Ecto neural progenitor cell (in vitro differentiated cells): ENCODE data around the gene NUDT16L1.

Source experiments
- DNase-seq: peaks from one replicate; pipeline ENCODE4 v3.0.0-alpha.2; 2018; ENCODE audit warnings: low spot score

NUDT16L1 gene

DNA sequence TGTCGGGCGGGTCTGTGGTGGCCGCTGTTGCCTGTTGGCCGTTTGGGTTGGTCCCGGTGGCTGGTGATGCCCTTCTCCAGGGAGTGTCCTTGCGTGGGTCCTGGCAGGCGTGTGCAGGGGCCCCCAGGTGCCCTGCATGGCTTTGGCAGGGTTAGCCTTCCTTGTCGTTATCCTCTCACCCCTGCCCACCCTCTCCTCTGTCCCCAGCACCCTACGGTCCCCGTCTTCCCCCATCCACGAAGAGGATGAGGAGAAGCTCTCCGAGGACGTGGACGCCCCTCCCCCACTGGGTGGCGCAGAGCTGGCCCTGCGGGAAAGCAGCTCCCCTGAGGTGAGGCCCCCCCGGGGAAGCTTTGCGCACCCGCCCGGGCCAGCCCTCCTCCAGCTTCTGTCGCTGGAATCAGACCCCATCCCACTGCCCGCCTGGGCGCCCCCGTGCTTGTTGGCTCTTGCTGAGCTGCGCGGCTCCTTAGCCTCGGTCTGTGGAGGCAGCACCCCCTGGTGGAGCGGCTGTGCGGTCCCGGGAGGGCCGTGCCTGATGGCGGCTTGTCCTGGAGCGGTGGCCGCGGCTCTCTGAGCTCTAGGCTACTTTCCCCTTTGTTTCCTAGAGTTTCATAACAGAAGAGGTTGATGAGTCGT, 10.6 kb upstream of the NUDT16L1 start:
- DNase-seq = peak; percentile 81

DNA sequence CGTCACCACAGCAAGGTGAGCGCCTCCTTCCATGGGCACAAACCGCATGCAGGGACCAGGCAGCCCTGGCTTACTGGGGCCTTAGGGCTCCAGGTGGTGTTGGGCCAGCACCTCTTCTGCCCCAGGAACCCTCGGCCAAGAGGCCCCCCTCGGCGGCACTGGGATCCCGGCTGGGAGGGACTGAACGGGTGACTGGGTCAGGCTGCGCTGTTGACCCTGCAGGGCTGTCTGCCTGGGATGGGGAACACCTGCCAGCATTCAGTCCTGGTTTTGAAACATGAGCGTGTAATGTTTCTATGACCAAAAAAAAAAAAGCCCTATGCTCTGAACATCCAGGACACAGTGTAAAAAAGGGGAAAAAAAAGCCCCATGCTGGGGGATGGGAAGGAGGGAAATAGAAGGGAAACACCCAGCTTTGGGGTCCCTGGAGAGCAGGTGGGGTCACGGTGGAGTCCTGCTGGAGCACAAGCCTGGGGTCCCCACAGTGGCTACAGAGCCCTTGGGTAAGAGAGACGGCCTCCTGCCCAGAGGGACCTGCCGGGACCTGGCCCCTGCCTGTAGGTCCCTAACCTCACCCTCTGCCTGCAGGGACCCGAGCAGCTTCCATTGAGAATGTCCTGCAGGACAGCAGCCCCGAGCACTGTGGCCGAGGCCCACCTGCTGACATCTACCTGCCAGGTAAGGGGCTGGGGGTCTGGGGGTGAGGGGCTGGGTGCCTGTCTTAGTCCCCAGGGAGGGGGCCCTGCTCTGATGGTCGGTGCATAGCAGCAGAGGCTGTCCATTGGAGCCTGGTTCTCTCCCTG, 9.9 kb upstream of the NUDT16L1 start:
- no peak for DNase-seq

DNA sequence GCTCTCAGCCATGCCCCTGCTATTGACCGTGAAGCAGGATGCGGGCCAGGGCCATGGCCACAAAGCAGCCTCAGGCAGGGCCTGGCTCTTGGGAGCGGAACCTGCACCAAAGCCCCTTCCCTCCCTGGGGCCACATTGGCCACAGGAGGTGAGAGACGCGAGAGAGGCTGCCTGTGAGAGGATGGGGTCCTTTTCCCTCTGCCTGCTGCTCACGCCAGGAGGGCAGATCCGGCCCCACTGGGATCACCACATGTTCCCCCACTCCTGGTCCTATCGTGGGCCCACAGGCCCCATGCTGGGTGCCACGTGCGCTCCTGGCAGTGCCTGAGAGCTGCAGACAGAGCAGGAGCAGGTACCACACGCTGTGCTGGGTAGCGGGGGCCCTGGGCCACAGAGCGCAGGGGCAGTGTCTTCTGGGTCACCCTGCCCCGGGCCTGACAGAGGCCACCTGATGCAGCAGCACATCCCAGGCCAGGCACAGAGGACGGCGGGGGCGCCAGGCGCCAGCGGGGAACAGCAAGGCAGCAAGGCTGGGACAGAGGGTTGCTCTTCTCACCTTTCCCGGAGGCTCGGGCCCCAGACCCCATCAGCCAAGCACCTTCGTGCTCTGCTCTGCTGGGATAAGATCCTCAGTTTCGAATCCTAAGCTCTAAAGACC, 9.2 kb upstream of the NUDT16L1 start:
- no peak for DNase-seq

DNA sequence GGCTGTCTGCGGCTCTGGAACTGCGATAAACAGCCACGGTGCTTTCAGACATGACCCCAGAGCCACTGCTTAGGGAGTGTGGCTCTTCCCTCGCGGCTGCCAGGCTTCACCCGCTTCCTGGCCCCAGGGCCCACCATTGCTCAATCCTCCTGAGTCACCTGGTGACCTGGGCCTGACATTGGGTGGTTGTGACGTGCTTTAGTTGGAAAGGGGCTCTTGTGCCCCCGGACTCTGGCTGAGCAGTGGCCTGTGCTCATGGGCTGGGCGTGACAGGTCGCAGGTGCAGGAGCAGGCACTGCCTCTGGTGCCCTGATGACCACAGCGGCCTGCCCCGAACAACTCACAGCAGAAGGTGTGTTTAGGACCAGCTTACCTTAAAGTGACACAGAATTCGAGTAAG, 8.6 kb upstream of the NUDT16L1 start:
- no peak for DNase-seq

DNA sequence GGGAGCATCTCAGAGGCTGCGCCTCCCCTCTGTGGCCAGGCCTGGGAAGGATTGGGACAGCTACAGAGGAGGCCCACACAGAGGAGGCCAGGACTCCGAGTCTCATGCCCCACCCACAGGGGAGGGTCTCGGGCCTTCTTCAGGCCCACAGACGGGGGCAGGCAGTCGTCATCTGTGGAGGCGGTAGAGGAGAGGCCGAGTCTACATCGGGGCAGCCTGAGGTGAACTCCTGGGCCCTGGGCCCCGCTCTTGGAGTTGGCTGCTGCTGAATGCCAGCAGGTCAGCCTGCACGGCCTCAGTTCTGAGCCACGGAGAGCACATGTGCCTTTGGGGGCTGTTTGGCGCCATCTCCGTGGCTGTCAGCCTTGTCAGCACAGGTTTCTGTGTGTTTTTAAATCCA, 8.1 kb upstream of the NUDT16L1 start:
- no peak for DNase-seq

DNA sequence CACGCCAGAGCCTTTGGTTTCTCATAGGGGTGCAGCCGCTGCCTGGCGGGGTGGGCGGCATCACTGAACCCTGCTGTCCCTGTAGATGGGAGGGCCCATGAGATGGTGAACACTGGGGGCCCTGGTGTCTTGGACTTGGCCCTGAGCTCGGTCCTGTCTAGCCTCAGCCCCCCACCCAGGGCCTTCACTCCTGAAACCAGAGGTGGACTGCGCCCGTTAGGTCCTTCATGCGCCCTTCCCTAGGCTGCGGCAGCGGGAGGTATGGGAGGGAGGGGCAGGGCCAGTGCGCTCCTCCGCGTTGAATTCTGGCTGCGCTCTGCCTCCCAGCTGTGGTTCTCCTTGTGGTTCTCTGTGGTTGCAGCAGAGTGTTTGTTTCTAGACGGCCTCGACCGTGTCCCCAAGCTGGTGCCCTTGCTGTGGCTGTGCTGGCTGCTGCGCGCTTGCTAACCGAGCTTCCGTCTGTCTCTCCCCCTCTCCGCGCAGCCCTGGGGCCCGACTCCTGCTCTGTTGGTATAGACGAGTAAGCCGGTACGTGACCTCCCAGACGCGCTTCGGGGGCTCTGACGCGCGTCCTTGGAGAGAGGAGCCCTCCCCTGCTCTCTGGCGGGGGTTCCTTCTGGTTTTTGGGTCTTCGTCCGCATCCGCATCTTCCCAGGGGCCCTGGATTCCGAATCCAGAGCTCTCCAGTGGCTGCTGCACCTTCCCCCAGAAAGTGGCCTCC, 7.4 kb upstream of the NUDT16L1 start:
- DNase-seq = no peak

DNA sequence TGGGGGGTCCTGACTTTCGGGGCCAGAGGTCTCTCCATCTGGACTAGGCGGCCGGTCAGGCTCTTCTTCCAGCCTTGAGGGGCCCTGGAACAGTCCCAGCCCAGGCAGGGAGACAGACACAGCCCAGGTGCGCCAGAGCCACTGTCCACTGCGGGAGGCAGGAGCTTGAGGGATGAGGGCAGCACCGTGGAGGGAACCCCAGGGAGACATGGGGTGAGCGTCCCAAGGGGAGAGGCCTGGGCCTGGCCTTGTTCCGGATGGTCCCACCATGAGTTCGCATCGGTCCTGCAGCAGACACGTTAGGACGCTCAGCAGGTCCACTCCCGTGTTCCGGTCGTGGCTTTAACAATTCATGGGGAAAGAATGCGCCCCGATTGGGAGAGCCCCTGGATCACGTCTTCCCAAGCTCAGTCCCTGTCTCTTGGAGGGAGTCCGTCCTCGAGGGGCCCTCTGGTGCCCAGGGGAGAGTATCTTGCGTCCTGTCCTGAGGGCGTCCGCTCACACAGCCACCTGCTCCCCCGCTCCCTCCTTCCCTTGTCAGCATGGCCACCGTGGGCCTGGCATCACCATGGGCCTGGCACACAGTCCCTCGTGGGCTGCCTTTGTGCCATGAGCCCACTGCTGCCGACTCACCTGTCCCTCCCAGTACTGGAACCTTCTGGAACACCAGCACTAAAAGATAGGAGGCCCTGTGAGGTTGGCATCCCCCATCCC, 6.7 kb upstream of the NUDT16L1 start:
- DNase-seq = no peak

DNA sequence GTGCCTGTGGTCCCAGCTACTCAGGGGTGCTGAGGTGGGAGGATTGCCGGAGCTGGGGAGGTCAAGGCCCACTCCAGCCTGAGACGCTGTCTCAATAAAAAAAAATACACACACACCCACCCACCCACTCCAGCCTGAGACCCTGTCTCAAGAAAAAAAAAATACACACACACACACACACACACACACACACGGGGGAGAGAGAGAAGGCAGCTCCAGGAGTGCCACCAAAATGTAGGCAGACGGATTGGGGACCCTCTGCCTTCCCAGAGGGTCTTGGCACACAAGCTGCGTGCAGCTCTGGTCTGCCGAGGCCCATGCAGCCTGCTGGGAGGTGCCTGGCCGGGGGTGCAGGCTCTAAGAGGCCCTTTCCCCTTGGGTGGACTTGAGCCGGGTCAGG, 5.9 kb upstream of the NUDT16L1 start:
- DNase-seq = no peak

DNA sequence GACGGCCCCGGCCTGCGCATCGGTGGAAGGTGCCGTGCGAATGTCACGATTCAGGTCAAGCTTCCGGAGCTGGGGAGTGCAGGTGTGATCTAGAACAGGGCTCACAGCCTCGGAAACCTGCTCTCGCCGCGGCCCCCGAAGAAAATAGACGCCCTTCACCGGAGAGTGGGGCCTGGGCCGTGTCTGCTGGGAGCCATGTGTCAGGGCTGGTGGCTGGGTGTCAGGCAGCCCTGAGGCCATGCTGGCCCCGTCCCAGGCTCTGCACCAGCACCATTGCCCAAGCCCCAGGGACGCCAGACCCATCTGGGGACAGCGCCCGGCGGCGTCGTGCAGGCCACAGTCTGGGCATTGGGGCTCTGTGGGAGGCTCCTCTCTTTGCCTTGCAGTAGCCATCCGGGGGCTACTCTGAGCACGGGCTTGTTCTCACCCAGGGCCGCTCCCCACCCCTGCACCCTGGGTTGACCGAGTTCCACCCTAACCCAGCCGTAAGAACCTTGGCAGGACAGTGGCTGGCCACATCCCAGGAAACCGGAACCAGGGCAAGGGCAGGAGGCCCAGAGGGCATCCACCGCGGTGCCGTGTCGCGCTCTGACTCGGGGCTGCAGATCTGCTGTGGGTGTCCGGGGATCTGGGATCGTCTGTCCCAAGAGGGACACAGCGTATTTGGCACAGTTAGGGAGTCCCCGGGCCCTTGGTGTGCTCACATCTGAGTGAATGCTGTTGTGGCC, 5.3 kb upstream of the NUDT16L1 start:
- DNase-seq = no peak

DNA sequence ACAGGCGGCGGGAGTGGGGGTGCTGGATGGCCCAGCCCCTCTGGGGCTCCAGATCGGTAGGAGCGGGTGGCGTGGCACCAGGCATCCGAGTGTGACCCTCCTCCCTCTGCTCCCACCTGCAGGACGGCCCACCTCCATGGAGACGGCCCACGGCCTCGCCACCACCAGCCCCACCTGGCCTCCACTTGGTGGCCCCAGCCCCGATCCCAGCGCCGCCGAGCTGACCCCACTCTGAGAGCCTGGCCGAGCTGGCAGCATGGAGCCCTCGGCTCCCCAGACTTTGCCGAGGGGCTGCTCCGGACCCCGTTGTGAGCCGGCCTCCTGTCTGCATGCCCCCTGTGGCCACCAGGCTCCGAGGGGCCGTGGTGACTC, 4.7 kb upstream of the NUDT16L1 start:
- DNase-seq = no peak

DNA sequence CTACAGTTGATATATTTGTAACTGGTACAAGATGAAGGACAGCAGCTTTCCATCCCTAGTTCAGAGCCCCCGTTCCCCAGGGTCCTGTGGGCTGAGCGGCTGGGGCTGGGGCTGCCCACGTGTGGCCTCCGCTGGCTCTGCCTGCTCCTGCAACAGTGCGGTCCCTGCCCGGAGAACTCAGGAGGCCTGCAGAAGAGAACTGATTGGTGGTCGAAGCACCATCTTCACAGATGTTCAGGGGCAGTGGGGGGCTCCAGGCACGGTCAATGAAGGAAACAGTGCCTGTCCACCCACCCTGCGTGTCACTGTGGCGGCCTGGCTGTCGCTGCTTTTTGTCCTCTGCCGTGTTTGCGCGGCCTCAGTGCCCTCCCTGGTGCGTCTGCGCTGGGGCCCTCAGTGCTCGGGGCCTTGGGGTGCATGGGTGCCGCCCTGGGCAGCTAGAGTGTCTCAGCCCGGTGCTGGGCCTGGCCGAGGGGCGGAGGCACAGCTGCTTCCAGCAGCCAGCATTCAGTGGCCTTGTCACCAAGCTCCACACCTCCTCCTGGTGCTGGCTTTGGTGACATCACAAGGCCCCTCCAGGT, 4.2 kb upstream of the NUDT16L1 start:
- no peak for DNase-seq

DNA sequence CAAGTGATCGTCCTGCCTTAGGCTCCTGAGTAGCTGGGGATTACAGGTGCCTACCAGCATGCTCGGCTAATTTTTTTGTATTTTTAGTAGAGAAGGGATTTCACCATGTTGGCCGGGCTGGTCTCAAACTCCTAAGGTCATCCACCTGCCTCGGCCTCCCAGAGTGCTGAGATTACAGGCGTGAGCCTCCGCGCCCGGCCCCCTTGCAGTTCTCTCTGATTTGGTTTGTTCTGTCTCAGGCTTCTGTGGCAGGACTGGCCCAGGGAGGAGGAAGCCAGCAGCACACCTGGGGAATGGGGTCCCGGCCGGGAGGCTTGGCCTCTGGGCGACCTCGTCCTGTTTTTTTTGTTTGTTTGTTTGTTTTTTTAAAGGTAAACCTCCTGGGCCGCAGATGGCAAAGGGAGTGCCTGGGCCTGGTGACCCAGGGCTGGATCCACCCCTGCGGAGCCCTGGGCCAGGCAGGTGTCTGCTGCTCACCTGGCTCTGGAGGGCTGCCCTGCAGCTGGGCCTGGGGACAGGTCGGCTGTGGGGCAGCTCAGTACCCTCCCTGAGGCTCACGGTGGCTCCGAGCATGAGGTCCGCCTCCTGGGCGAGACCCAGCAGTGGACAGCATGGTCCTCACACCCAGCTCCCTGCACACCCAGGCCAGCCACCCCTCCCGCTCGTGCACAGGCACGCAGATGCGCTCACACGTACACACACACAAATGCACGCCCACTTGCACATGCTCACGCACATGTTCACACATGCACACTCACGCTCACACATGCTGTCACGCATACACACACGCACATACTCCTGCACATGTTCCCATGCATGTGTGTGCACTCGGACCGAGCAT, 3.3 kb upstream of the NUDT16L1 start:
- peak; percentile 39 for DNase-seq

DNA sequence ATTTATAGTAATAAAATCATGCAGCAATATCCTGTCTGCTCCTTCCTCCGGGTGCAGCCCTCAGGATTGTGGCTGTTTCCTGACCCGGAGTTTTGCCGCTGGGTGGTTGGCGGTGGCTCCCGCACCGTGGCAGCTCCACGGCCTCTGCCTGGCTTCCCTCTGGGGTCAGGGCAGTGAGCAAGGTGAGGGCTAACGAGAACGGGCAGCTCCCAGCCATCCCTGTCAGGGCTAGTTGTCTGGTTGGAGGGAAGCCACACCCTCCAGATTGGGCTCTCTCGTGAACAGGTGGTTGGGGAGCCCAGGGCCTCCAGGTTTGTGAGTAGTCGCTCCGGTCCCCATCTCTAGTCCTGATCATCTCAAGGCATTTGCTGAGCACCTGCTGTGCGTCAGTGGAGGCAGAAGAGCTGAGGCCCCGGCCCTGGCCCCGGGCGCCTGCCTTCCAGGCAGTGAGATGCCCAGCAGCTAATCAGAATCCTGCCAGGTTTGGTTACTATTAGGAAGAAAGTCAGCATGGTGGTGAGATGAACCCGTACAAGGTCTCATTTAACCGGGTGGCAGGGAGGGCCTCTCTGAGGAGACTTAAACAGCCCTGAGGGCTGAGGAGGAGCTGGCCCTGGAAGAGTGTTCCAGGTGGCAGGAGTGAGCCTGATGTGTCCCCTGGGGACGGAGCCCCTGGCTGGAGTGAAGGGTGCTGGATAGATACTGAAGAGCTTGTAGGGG, 2.3 kb upstream of the NUDT16L1 start:
- peak; percentile 44 for DNase-seq

DNA sequence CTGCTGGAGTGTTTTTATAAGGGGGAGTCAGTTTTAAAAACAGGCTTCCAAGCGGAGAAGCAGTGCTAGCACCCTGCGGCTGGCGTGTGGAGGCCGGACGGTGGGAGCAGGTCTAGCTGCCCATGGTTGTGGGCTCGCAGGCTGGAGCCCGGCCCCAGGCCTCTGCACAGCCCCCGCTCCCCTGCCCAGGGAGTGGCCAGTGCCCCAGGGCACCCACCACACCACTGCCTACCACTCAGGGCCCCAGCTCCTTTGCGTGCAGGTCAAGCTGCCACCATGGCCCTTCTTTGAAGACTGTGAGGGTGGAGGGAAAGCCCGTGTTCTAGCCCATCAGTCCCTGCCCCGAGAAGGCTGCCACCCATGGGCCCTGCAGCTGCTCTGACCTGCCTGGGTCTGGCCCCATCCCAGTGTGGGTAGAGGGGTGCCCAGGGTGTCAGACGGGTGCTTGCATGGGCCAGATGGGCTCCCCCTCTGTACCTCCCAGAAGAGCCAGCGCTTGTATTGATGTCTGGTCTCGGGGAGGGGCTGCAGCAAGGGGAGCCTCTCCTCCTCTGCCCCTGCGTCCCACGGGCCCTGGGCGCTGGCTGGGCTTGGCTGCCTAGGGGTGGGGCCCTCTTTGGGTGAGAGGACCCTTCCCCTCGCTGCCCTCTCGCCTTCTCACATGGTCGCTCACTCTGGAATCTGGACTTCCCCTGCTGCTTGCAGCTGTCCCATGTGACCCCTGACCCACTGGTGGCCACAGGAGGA, 1.5 kb upstream of the NUDT16L1 start:
- no peak for DNase-seq

DNA sequence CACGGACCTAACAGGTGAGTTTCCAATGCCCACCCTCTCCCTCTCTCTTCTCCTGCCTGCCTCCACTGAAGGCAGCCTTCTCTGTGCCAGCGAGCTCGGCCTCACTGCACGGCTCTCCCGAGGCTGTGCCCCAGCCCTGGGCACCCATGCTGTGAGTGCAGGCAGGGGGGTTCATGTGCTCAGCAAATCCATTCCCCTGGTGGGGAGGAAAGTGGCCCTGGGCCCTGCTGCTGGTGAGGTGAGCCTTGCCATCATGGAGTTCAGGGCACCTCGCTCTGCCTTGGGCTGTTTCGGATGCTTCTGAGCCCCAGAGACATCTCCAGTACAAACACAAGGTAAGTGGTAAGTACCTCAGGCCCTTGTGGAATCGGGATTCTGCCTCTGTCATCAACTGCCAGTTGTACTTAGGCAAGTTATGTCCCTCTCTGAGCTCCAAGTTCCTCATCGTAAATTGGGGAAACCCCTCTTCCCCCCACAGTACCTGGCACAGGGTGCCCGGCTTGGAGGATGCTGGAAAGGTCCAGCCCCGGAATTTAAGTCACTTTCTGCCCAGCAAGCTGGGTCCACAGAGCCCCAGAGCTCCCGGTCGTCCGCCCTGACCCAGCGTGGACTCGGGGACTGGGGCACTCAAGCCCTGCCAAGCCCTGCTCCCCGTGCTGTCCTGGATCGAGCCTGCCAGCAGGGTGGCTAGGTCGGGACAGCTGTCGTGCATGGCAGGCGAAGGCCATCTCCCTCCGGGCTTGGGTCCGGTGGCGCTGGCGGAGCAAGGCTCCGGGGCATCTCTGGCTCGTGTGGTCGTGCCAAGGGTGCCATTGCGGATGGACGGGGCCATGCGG, 684 bp upstream of the NUDT16L1 start:
- peak; percentile 47 for DNase-seq

DNA sequence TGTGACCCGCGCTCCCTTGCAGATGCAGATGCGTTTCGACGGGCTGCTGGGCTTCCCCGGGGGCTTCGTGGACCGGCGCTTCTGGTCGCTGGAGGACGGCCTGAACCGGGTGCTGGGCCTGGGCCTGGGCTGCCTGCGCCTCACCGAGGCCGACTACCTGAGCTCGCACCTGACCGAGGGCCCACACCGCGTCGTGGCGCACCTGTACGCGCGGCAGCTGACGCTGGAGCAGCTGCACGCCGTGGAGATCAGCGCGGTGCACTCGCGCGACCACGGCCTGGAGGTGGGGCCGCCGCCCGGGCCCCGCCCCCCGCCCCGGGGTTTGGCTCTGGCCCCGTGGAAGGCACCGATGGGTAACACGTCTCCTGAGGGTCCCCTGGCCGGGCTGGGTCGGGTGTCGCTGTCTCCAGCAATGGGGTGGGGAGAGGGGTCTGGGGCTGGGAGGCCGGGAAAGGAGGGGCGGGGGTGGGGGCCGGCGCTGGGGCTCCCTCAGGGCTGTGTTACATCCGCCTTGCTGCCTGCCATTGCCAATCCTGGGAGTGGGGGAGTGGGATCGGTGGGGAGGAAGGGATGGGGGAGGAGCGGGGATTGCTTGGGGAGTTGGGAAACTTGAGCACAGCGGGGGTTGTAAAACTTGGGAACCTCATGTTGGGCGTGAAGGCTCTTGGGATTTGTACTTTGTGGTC, 737 bp downstream of the NUDT16L1 start:
- no peak for DNase-seq
